K562 treated with DMSO at 1 percent for 24 hours (cell line): ENCODE measurements around the gene ELMOD1. TPM values are rescaled to one million over a fixed set of nuclear protein-coding genes. Genes with fewer than 3 reads are reported as not detected.

Experiments
- total RNA-seq: library from RNA; unstranded; fragments of 300-600 nt; gene quantifications from 2 replicates; pipeline ENCODE4 v1.2.3, GENCODE V29; 2022; ENCODE audit warnings: low read depth; ENCODE audit not compliant: insufficient read depth

The ELMOD1 gene
- not detected in 2 replicates for total RNA-seq

GRCh38 chr11:107590460-107591377 is at the start of gene ELMOD1:
Gene ELMOD1, plus strand, starts transcription at chr11:107591147. Its CDS starts 27,043 bp downstream, at chr11:107618190.

GRCh38 chr11:107565219-107565937 is 25.6 kb upstream of the ELMOD1 start, which contains the start of gene ALKBH8:
Gene ALKBH8, minus strand, starts transcription at chr11:107565735. Its CDS starts 4,842 bp downstream, at chr11:107560893.

GRCh38 chr11:107711861-107712755 is 121.2 kb downstream of the ELMOD1 start, which contains the start of gene SLN:
Gene SLN, minus strand, starts transcription at chr11:107712056.

Other genes starting within 250 kb of the ELMOD1 start
- gene CWF19L2, start 133.3 kb upstream of the ELMOD1 start, total RNA-seq = 5.3 and 8.6 TPM in 2 replicates
- 2.3 and 2.6 TPM in 2 replicates for gene ALKBH8, start 25.4 kb upstream of the ELMOD1 start, total RNA-seq
- gene SLN, start 120.9 kb downstream of the ELMOD1 start, total RNA-seq = not detected in 2 replicates